ENCODE results near the gene CCND1.

Gene CCND1

GRCh38 chr11:69640995-69641581 is at the start of gene CCND1:
Gene CCND1, plus strand, starts transcription at chr11:69641156. Its CDS starts 158 bp downstream, at chr11:69641314.
- no peak for DNase-seq (ENCODE audit: low read depth)

GRCh38 chr11:69592986-69593650 is 47.8 kb upstream of the CCND1 start:
- DNase-seq (ENCODE audit: low read depth), result no peak

- DNase-seq (ENCODE audit: low read depth), result no peak
These were observed 47.1 kb upstream of the CCND1 start for GRCh38 chr11:69593851-69594250.

GRCh38 chr11:69594481-69594880 is 46.5 kb upstream of the CCND1 start:
- no peak for DNase-seq (ENCODE audit: low read depth)

- DNase-seq (ENCODE audit: low read depth), result no peak
These were observed 44.9 kb upstream of the CCND1 start for GRCh38 chr11:69595805-69596665.

- DNase-seq (ENCODE audit: low read depth), result no peak
These were observed 42.8 kb upstream of the CCND1 start for GRCh38 chr11:69598147-69598546.

- DNase-seq (ENCODE audit: low read depth), result no peak
These were observed 41.5 kb upstream of the CCND1 start for GRCh38 chr11:69599502-69599901.

- no peak for DNase-seq (ENCODE audit: low read depth)
These were observed 41.0 kb upstream of the CCND1 start for GRCh38 chr11:69600001-69600400.

- no peak for DNase-seq (ENCODE audit: low read depth)
These were observed 39.7 kb upstream of the CCND1 start for GRCh38 chr11:69601011-69601975.

- no peak for DNase-seq (ENCODE audit: low read depth)
These were observed 37.7 kb upstream of the CCND1 start for GRCh38 chr11:69603111-69603836.

- no peak for DNase-seq (ENCODE audit: low read depth)
These were observed 36.9 kb upstream of the CCND1 start for GRCh38 chr11:69604055-69604454.

- no peak for DNase-seq (ENCODE audit: low read depth)
These were observed 35.0 kb upstream of the CCND1 start for GRCh38 chr11:69605737-69606526.

- DNase-seq (ENCODE audit: low read depth), result no peak
These were observed 31.6 kb upstream of the CCND1 start for GRCh38 chr11:69609351-69609750.

- DNase-seq (ENCODE audit: low read depth), result no peak
These were observed 29.1 kb upstream of the CCND1 start for GRCh38 chr11:69611548-69612526.

GRCh38 chr11:69613594-69613993 is 27.4 kb upstream of the CCND1 start:
- no peak for DNase-seq (ENCODE audit: low read depth)

GRCh38 chr11:69614085-69614484 is 26.9 kb upstream of the CCND1 start:
- no peak for DNase-seq (ENCODE audit: low read depth)

GRCh38 chr11:69615545-69616278 is 25.2 kb upstream of the CCND1 start:
- no peak for DNase-seq (ENCODE audit: low read depth)

- DNase-seq (ENCODE audit: low read depth), result no peak
These were observed 23.7 kb upstream of the CCND1 start for GRCh38 chr11:69617220-69617619.
